GM23338 (cell line): Measurements from ENCODE around the gene TMEM37. TPM values are rescaled to one million over a fixed set of nuclear protein-coding genes. Genes with fewer than 3 reads are reported as not detected.

ENCODE experiments used
- ATAC-seq: fragments of 200-7000 bp; cut with Tn5 transposase; 3 replicates; pipeline ENCODE4 v1.9.1; 2020
- DNase-seq: peaks from one replicate; pipeline ENCODE4 v3.0.0-alpha.2; 2015; ENCODE audit warnings: low spot score
- H2AFZ ChIP-seq: fragments of 200-600 bp; sonication (generic); 2 replicates; pipeline ENCODE4 v1.8.0; 2016; ENCODE audit warnings: antibody characterized with exemption, mild to moderate bottlenecking, moderate library complexity
- H3F3A ChIP-seq: fragments of 200-600 bp; sonication (generic); replicated peaks from 2 replicates; pipeline ENCODE4 v1.8.0; 2017; ENCODE audit warnings: antibody characterized with exemption, mixed run types, low read depth
- H3K27ac ChIP-seq: fragments of 200-600 bp; sonication (generic); 2 replicates; pipeline ENCODE4 v1.6.1; 2016; ENCODE audit warnings: low read depth
- H3K27me3 ChIP-seq: fragments of 200-600 bp; sonication (generic); 2 replicates; pipeline ENCODE4 v1.8.0; 2016; ENCODE audit warnings: mild to moderate bottlenecking, mixed run types, moderate library complexity; ENCODE audit not compliant: insufficient read depth
- H3K36me3 ChIP-seq: fragments of 200-600 bp; sonication (generic); 2 replicates; pipeline ENCODE4 v1.8.0; 2016; ENCODE audit warnings: mild to moderate bottlenecking; ENCODE audit not compliant: insufficient read depth
- H3K4me1 ChIP-seq: fragments of 200-600 bp; sonication (generic); 2 replicates; pipeline ENCODE4 v1.8.0; 2016; ENCODE audit warnings: mild to moderate bottlenecking, moderate library complexity; ENCODE audit not compliant: insufficient read depth
- H3K4me2 ChIP-seq: fragments of 200-600 bp; sonication (generic); 2 replicates; pipeline ENCODE4 v1.7.1; 2017; ENCODE audit warnings: mixed run types
- H3K4me3 ChIP-seq: fragments of 200-600 bp; sonication (generic); 2 replicates; pipeline ENCODE4 v1.6.1; 2016; ENCODE audit warnings: mixed run types
- H3K79me2 ChIP-seq: fragments of 200-600 bp; sonication (generic); replicated peaks from 2 replicates; pipeline ENCODE4 v1.8.0; 2017; ENCODE audit warnings: mild to moderate bottlenecking; ENCODE audit not compliant: insufficient read depth
- H3K9me2 ChIP-seq: fragments of 200-600 bp; sonication (generic); 2 replicates; pipeline ENCODE4 v1.8.0; 2017; ENCODE audit not compliant: insufficient read depth
- H4K20me1 ChIP-seq: fragments of 200-600 bp; sonication (generic); replicated peaks from 2 replicates; pipeline ENCODE4 v1.8.0; 2017; ENCODE audit warnings: mild to moderate bottlenecking; ENCODE audit not compliant: insufficient read depth
- H3K27ac Mint-ChIP-seq: 2 replicates; pipeline ENCODE4 v1.8.0; 2020; ENCODE audit warnings: inconsistent platforms, mild to moderate bottlenecking, moderate library complexity, mixed read lengths
- H3K27me3 Mint-ChIP-seq: 3 replicates; pipeline ENCODE4 v1.8.0; 2022; ENCODE audit warnings: low read depth, mild to moderate bottlenecking, moderate library complexity, mixed read lengths, inconsistent platforms; ENCODE audit not compliant: insufficient read depth, poor library complexity
- H3K36me3 Mint-ChIP-seq: 3 replicates; pipeline ENCODE4 v1.8.0; 2021; ENCODE audit warnings: low read depth, mild to moderate bottlenecking, inconsistent platforms, moderate library complexity, mixed read lengths
- H3K4me1 Mint-ChIP-seq: 3 replicates; pipeline ENCODE4 v1.8.0; 2020; ENCODE audit warnings: mild to moderate bottlenecking, inconsistent platforms, mixed read lengths
- H3K4me3 Mint-ChIP-seq: 3 replicates; pipeline ENCODE4 v1.8.0; 2021; ENCODE audit warnings: moderate library complexity, mild to moderate bottlenecking, inconsistent platforms, mixed read lengths
- H3K9me3 Mint-ChIP-seq: 3 replicates; pipeline ENCODE4 v1.8.0; 2020; ENCODE audit warnings: moderate library complexity, mild to moderate bottlenecking, inconsistent platforms, mixed read lengths
- CREB1 ChIP-seq: fragments of 250-450 bp; sonication (Bioruptor Pico); IDR thresholded peaks from 2 replicates; pipeline ENCODE4 v1.5.0; 2020; ENCODE audit warnings: low read depth, mild to moderate bottlenecking, moderate library complexity
- EZH2 ChIP-seq: fragments of 200-600 bp; sonication (generic); IDR thresholded peaks from one replicate; pipeline ENCODE4 v1.8.0; 2017; ENCODE audit warnings: antibody characterized with exemption, mild to moderate bottlenecking, low read depth; ENCODE audit not compliant: unreplicated experiment
- EZH2phosphoT487 ChIP-seq: fragments of 200-600 bp; sonication (generic); IDR thresholded peaks from one replicate; pipeline ENCODE4 v1.8.1; 2018; ENCODE audit warnings: antibody characterized with exemption; ENCODE audit not compliant: unreplicated experiment
- JUNB ChIP-seq: IDR thresholded peaks from one replicate; pipeline ENCODE4 v1.6.1; 2016; ENCODE audit warnings: antibody characterized with exemption; ENCODE audit not compliant: unreplicated experiment
- NANOG ChIP-seq: IDR thresholded peaks from 2 replicates; pipeline ENCODE4 v1.6.1; 2016; ENCODE audit warnings: antibody characterized with exemption, borderline replicate concordance
- POLR2AphosphoS5 ChIP-seq: IDR thresholded peaks from 2 replicates; pipeline ENCODE4 v1.6.1; 2016; ENCODE audit warnings: antibody characterized with exemption, low read depth
- STAT1 ChIP-seq: IDR thresholded peaks from one replicate; pipeline ENCODE4 v1.6.1; 2016; ENCODE audit warnings: antibody characterized with exemption; ENCODE audit not compliant: unreplicated experiment
- ZNF114 ChIP-seq: fragments of 250-450 bp; sonication (Bioruptor Pico); IDR thresholded peaks from 2 replicates; pipeline ENCODE4 v1.5.0; 2020; ENCODE audit warnings: mild to moderate bottlenecking, moderate library complexity
- ZNF331 ChIP-seq: fragments of 250-450 bp; sonication (Bioruptor Pico); IDR thresholded peaks from 2 replicates; pipeline ENCODE4 v1.5.0; 2020; ENCODE audit warnings: low read depth, mild to moderate bottlenecking, moderate library complexity
- polyA plus RNA-seq: library from polyadenylated mRNA; unstranded; fragments of >200 nt; fragmentation: Nextera tagmentation; extraction: Ambion mirVana; gene quantifications from 2 replicates; pipeline ENCODE4 v1.2.1, GENCODE V29; 2016
- total RNA-seq: library from RNA; depleted of rRNA; stranded (reverse); fragments of >200 nt; shearing (Covaris generic); gene quantifications from 2 replicates; pipeline ENCODE4 v1.2.3, GENCODE V29; 2014
- TF ChIP-seq, protein P1 (sequence below): IDR thresholded peaks from 2 replicates; pipeline ENCODE4 v1.6.1; 2016; ENCODE audit warnings: antibody characterized with exemption
- TF ChIP-seq, protein P2 (sequence below): IDR thresholded peaks from one replicate; pipeline ENCODE4 v1.6.1; 2018; ENCODE audit warnings: antibody characterized with exemption; ENCODE audit not compliant: unreplicated experiment
- TF ChIP-seq, protein P3 (sequence below), 2 experiments: fragments of 200-600 bp in 1 of 2; sonication (generic) in 1 of 2; conservative IDR thresholded peaks; 2 replicates each; pipeline versions ENCODE4 v1.5.1 to v1.6.1; 2016 to 2017; ENCODE audit warnings: antibody characterized with exemption in 2 of 2, low read depth in 2 of 2, mild to moderate bottlenecking in 2 of 2, moderate library complexity in 1 of 2
- TF ChIP-seq, protein P4 (sequence below): fragments of 250-450 bp; sonication (Bioruptor Pico); IDR thresholded peaks from 2 replicates; pipeline ENCODE4 v1.5.0; 2020; ENCODE audit warnings: mild to moderate bottlenecking, moderate library complexity

TMEM37 gene
- total and polyA plus RNA-seq, 2 experiments from 2014 or later = 8.6 to 8.8 TPM

DNA sequence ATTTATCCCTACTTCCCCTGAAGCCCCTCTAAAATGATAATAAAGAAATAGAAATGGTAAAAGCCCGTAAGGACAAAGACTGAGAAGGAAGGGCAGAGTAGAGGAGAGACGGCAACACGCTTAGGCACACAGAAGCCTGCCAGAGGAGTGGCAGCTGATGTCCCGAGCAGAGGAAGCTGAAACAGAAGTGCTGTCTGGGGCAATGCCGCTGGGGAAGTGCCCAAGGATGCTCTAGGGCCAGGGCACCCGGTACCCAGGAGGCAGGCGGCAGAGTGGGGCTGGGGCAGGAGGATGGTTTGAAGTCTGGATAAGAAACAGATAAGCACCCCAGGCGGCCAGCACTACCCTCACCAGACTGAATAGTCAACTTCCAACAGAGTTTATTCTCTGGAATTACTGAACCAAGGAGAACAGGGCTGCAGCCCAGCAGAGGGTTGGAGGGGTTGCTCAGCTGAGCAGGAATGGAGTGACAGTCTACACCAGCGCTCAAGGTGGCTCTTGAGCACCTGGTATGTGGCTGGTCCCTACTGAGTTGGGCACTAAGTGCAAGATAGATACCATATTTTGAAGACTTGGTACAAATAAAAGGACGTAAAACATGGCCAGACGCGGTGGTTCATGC is 22.4 kb downstream of the TMEM37 start:
- Histone ChIP-seq H3K36me3 (no peaks in the 10 kb centered on the region), H3K9me2 (no peaks in the 10 kb centered on the region), H4K20me1 (0 out of 2 replicates have a peak, but pooled peaks cover 3% of the 10 kb centered on the region), H3K4me1 (peaks cover 12% of the 10 kb centered on the region), H3F3A (no peaks in the 10 kb centered on the region), H3K79me2 (no peaks in the 10 kb centered on the region), H3K27me3 (no peaks in the 10 kb centered on the region), H3K27ac (no peak overlapping the region), H2AFZ (no peak overlapping the region), H3K4me3 (no peak overlapping the region), H3K4me2 (no peak overlapping the region)
- H3K27ac Mint-ChIP-seq = no peak overlapping the region
- no peak for ATAC-seq
- peaks cover 11% of the 10 kb centered on the region for H3K4me1 Mint-ChIP-seq
- H3K36me3 Mint-ChIP-seq = no peaks in the 10 kb centered on the region
- H3K27me3 Mint-ChIP-seq = peaks cover 8% of the 10 kb centered on the region
- TF ChIP-seq EZH2phosphoT487 = no peak
- TF ChIP-seq CREB1 = no peak
- TF ChIP-seq, protein P1, sequence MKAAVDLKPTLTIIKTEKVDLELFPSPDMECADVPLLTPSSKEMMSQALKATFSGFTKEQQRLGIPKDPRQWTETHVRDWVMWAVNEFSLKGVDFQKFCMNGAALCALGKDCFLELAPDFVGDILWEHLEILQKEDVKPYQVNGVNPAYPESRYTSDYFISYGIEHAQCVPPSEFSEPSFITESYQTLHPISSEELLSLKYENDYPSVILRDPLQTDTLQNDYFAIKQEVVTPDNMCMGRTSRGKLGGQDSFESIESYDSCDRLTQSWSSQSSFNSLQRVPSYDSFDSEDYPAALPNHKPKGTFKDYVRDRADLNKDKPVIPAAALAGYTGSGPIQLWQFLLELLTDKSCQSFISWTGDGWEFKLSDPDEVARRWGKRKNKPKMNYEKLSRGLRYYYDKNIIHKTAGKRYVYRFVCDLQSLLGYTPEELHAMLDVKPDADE = no peak
- no peak for TF ChIP-seq JUNB
- no peak for TF ChIP-seq STAT1
- no peak for TF ChIP-seq POLR2AphosphoS5
- TF ChIP-seq, protein P2, sequence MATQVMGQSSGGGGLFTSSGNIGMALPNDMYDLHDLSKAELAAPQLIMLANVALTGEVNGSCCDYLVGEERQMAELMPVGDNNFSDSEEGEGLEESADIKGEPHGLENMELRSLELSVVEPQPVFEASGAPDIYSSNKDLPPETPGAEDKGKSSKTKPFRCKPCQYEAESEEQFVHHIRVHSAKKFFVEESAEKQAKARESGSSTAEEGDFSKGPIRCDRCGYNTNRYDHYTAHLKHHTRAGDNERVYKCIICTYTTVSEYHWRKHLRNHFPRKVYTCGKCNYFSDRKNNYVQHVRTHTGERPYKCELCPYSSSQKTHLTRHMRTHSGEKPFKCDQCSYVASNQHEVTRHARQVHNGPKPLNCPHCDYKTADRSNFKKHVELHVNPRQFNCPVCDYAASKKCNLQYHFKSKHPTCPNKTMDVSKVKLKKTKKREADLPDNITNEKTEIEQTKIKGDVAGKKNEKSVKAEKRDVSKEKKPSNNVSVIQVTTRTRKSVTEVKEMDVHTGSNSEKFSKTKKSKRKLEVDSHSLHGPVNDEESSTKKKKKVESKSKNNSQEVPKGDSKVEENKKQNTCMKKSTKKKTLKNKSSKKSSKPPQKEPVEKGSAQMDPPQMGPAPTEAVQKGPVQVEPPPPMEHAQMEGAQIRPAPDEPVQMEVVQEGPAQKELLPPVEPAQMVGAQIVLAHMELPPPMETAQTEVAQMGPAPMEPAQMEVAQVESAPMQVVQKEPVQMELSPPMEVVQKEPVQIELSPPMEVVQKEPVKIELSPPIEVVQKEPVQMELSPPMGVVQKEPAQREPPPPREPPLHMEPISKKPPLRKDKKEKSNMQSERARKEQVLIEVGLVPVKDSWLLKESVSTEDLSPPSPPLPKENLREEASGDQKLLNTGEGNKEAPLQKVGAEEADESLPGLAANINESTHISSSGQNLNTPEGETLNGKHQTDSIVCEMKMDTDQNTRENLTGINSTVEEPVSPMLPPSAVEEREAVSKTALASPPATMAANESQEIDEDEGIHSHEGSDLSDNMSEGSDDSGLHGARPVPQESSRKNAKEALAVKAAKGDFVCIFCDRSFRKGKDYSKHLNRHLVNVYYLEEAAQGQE = no peak
- TF ChIP-seq, protein P3, sequence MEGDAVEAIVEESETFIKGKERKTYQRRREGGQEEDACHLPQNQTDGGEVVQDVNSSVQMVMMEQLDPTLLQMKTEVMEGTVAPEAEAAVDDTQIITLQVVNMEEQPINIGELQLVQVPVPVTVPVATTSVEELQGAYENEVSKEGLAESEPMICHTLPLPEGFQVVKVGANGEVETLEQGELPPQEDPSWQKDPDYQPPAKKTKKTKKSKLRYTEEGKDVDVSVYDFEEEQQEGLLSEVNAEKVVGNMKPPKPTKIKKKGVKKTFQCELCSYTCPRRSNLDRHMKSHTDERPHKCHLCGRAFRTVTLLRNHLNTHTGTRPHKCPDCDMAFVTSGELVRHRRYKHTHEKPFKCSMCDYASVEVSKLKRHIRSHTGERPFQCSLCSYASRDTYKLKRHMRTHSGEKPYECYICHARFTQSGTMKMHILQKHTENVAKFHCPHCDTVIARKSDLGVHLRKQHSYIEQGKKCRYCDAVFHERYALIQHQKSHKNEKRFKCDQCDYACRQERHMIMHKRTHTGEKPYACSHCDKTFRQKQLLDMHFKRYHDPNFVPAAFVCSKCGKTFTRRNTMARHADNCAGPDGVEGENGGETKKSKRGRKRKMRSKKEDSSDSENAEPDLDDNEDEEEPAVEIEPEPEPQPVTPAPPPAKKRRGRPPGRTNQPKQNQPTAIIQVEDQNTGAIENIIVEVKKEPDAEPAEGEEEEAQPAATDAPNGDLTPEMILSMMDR (conservative IDR thresholded peaks at IDR 0.05; ENCODE audit: low read depth in 2 of 2) = no peak
- no peak for TF ChIP-seq ZNF114 (CRISPR knock-in tag)
- TF ChIP-seq ZNF331 (CRISPR knock-in tag) = no peak
- TF ChIP-seq, protein P4, sequence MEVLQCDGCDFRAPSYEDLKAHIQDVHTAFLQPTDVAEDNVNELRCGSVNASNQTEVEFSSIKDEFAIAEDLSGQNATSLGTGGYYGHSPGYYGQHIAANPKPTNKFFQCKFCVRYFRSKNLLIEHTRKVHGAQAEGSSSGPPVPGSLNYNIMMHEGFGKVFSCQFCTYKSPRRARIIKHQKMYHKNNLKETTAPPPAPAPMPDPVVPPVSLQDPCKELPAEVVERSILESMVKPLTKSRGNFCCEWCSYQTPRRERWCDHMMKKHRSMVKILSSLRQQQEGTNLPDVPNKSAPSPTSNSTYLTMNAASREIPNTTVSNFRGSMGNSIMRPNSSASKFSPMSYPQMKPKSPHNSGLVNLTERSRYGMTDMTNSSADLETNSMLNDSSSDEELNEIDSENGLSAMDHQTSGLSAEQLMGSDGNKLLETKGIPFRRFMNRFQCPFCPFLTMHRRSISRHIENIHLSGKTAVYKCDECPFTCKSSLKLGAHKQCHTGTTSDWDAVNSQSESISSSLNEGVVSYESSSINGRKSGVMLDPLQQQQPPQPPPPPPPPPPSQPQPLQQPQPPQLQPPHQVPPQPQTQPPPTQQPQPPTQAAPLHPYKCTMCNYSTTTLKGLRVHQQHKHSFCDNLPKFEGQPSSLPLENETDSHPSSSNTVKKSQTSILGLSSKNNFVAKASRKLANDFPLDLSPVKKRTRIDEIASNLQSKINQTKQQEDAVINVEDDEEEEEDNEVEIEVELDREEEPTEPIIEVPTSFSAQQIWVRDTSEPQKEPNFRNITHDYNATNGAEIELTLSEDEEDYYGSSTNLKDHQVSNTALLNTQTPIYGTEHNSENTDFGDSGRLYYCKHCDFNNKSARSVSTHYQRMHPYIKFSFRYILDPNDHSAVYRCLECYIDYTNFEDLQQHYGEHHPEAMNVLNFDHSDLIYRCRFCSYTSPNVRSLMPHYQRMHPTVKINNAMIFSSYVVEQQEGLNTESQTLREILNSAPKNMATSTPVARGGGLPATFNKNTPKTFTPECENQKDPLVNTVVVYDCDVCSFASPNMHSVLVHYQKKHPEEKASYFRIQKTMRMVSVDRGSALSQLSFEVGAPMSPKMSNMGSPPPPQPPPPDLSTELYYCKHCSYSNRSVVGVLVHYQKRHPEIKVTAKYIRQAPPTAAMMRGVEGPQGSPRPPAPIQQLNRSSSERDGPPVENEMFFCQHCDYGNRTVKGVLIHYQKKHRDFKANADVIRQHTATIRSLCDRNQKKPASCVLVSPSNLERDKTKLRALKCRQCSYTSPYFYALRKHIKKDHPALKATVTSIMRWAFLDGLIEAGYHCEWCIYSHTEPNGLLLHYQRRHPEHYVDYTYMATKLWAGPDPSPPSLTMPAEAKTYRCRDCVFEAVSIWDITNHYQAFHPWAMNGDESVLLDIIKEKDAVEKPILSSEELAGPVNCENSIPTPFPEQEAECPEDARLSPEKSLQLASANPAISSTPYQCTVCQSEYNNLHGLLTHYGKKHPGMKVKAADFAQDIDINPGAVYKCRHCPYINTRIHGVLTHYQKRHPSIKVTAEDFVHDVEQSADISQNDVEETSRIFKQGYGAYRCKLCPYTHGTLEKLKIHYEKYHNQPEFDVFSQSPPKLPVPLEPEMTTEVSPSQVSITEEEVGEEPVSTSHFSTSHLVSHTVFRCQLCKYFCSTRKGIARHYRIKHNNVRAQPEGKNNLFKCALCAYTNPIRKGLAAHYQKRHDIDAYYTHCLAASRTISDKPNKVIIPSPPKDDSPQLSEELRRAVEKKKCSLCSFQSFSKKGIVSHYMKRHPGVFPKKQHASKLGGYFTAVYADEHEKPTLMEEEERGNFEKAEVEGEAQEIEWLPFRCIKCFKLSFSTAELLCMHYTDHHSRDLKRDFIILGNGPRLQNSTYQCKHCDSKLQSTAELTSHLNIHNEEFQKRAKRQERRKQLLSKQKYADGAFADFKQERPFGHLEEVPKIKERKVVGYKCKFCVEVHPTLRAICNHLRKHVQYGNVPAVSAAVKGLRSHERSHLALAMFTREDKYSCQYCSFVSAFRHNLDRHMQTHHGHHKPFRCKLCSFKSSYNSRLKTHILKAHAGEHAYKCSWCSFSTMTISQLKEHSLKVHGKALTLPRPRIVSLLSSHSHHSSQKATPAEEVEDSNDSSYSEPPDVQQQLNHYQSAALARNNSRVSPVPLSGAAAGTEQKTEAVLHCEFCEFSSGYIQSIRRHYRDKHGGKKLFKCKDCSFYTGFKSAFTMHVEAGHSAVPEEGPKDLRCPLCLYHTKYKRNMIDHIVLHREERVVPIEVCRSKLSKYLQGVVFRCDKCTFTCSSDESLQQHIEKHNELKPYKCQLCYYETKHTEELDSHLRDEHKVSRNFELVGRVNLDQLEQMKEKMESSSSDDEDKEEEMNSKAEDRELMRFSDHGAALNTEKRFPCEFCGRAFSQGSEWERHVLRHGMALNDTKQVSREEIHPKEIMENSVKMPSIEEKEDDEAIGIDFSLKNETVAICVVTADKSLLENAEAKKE (CRISPR knock-in tag) = no peak
- no peak for TF ChIP-seq NANOG
- no peak for TF ChIP-seq EZH2
- DNase-seq = no peak
- H3K4me3 Mint-ChIP-seq = no peak overlapping the region
- H3K9me3 Mint-ChIP-seq = no peaks in the 10 kb centered on the region
